Aorta (tissue), 5 donors: ENCODE measurements around the gene LAMA4. TPM values are rescaled to one million over a fixed set of nuclear protein-coding genes. Genes with fewer than 3 reads are reported as not detected.

Experiments used
- ATAC-seq: fragments of 200-7000 bp; cut with Tn5 transposase; one replicate; pipeline ENCODE4 v1.9.1; 2022; ENCODE audit warnings: moderate library complexity; ENCODE audit not compliant: low FRiP score
- DNase-seq, 2 donors: peaks; one replicate each; pipeline ENCODE4 v3.0.0-alpha.2; 2020
- H3K27ac ChIP-seq, 2 donors: one replicate each; pipeline ENCODE4 v1.5.1; 2013; ENCODE audit warnings: low read length in 2 of 2, mild to moderate bottlenecking in 2 of 2, moderate library complexity in 2 of 2, control low read depth in 1 of 2, inconsistent platforms in 1 of 2, low read depth in 1 of 2
- H3K27me3 ChIP-seq, 2 donors: one replicate each; pipeline ENCODE4 v1.6.1; 2013; ENCODE audit warnings: control low read depth in 1 of 2, low read length in 1 of 2, mild to moderate bottlenecking in 1 of 2, moderate library complexity in 1 of 2; ENCODE audit not compliant: insufficient read depth in 2 of 2, control insufficient read depth in 1 of 2
- H3K36me3 ChIP-seq, 2 donors: one replicate each; pipeline ENCODE4 v1.6.1; 2013; ENCODE audit warnings: control low read depth in 1 of 2, low read length in 1 of 2, mild to moderate bottlenecking in 1 of 2; ENCODE audit not compliant: insufficient read depth in 2 of 2, control insufficient read depth in 1 of 2
- H3K4me1 ChIP-seq, 2 donors: one replicate each; pipeline ENCODE4 v1.6.1; 2013; ENCODE audit warnings: low read length in 2 of 2, control low read depth in 1 of 2, mild to moderate bottlenecking in 1 of 2, moderate library complexity in 1 of 2; ENCODE audit not compliant: insufficient read depth in 2 of 2, control insufficient read depth in 1 of 2
- H3K4me3 ChIP-seq, 2 donors: one replicate each; pipeline ENCODE4 v1.5.1; 2013; ENCODE audit warnings: low read length in 2 of 2, control low read depth in 1 of 2, mild to moderate bottlenecking in 1 of 2
- H3K9me3 ChIP-seq: one replicate; pipeline ENCODE4 v1.6.1; 2013; ENCODE audit warnings: mild to moderate bottlenecking, low read length; ENCODE audit not compliant: control insufficient read depth
- WGBS, 2 donors: extraction: QIAGEN DNeasy Blood & Tissue Kit; methylation state at CpG; one replicate each; pipeline ENCODE4 v1.1.7; 2013; 5-methylcytosine and 5-hydroxymethylcytosine counted together
- intact Hi-C, 2 donors: fragments of 100-400 bp; cut with DNase I; formaldehyde crosslinking; loops; one replicate each; pipeline versions ENCODE4 v1.14.2 to v1.15.0; 2022
- polyA plus RNA-seq, 2 donors: library from polyadenylated mRNA; stranded (reverse); fragments of 200-250 nt; gene quantifications; one replicate each; pipeline ENCODE4 v1.2.3, GENCODE V29; 2013
- total RNA-seq, 2 donors: library from RNA; stranded (reverse); fragmentation: NEBNext Ultra II Directional; extraction: Animal tissue kit (Norgen Biotek cat#: 25700); gene quantifications; one replicate each; pipeline ENCODE4 v1.2.1, GENCODE V29; 2021
- donor health status: healthy with polysubstance abuse.
- donor health status: Bipolar disorder and iron deficiency.
- donor health status: DM: no; HTN: no; CAD: no.
- donor health status: DM: no; HTN: no; CAD: no.
- donor health status: DM: yes; HTN: yes; CAD: no.

Gene LAMA4
- total and polyA plus RNA-seq, 4 donors, result 7.8 to 150 (median 67.5) TPM

GRCh38 chr6:112296122-112296521 lies 41.8 kb upstream of the LAMA4 start:
- DNase-seq (no peak), ATAC-seq (no peak)
- Histone ChIP-seq H3K27ac (no peak overlapping the region), H3K27me3 (no peaks in the 10 kb centered on the region), H3K36me3 (no peaks in the 10 kb centered on the region), H3K4me1 (peaks cover 0 to 6% of the 10 kb centered on the region in 2 donors), H3K9me3 (no peaks in the 10 kb centered on the region), H3K4me3 (no peak overlapping the region)
- intact Hi-C loops, result loop anchor here in 1 of 2 donors (5.0 kb wide), 1 partner anchor 39 kb away; no protein-coding TSS in a partner anchor
- 79 to 83% methylated on average over 2 of the region's 2 CpGs for WGBS, 2 donors

DNA sequence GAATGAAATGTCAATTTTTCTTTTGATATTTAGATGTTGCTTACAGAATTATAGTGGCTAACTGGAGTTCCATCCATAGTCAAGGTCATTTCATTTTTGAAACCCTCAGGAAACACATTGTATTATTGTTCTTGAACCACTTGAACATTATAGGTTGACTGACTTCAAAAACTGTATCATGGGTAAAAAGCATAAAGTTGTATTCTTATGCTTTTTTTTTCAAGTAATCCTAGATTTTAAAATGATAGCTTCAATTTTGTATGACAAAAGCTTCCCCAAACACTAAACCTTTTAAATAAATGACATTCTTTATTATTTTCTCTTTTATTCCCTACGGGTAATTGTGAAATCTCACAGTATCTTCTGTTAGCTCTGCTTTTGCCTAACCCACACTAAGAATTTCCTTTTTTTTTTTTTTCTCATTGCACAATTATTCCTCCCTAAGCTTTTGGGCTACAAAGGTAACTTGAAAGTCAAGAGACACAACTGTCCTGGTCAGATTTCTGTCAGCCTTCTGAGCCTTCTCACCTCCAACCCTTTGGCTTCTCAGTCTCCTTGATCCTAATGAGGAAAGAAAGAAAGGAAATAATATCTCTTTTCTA lies 36.9 kb upstream of the LAMA4 start:
- ATAC-seq, result no peak
- WGBS, 2 donors, result 93 to 95% methylated on average over 1 of the region's 1 CpG
- Histone ChIP-seq H3K36me3 (no peaks in the 10 kb centered on the region), H3K9me3 (no peaks in the 10 kb centered on the region), H3K4me1 (peaks cover 0 to 4% of the 10 kb centered on the region in 2 donors), H3K27ac (no peak overlapping the region), H3K4me3 (no peak overlapping the region), H3K27me3 (no peaks in the 10 kb centered on the region)
- DNase-seq, result no peak
- intact Hi-C loops, result no loop called here

GRCh38 chr6:112289038-112289566 lies 34.7 kb upstream of the LAMA4 start:
- Histone ChIP-seq H3K36me3 (no peaks in the 10 kb centered on the region), H3K4me1 (peaks cover 0 to 2% of the 10 kb centered on the region in 2 donors), H3K9me3 (no peaks in the 10 kb centered on the region), H3K27ac (no peak overlapping the region), H3K4me3 (no peak overlapping the region), H3K27me3 (no peaks in the 10 kb centered on the region)
- DNase-seq, result peak; percentile 76 to 81
- WGBS, 2 donors, result 6% methylated on average over 4 of the region's 4 CpGs
- intact Hi-C loops, result no loop called here
- peak; percentile 92 for ATAC-seq

GRCh38 chr6:112288475-112288874 lies 34.1 kb upstream of the LAMA4 start:
- H3K9me3 ChIP-seq, result no peaks in the 10 kb centered on the region
- H3K27ac ChIP-seq, result no peak overlapping the region
- ATAC-seq (peak; percentile 49), DNase-seq (no peak)
- intact Hi-C loops, result no loop called here
- H3K4me3 ChIP-seq, result no peak overlapping the region
- H3K4me1 ChIP-seq, result peaks cover 0 to 2% of the 10 kb centered on the region in 2 donors
- H3K36me3 ChIP-seq, result no peaks in the 10 kb centered on the region
- H3K27me3 ChIP-seq, result no peaks in the 10 kb centered on the region

- no peaks in the 10 kb centered on the region for H3K27me3 ChIP-seq
- H3K4me1 ChIP-seq, result peaks cover 0 to 2% of the 10 kb centered on the region in 2 donors
- no peaks in the 10 kb centered on the region for H3K36me3 ChIP-seq
- no peaks in the 10 kb centered on the region for H3K9me3 ChIP-seq
- H3K4me3 ChIP-seq, result no peak overlapping the region
- intact Hi-C loops, result no loop called here
- ATAC-seq (no peak), DNase-seq (no peak)
- 71 to 73% methylated on average over 4 of the region's 4 CpGs for WGBS, 2 donors
- H3K27ac ChIP-seq, result no peak overlapping the region
Measured at GRCh38 chr6:112287577-112288225, 33.3 kb upstream of the LAMA4 start.

- Histone ChIP-seq H3K27me3 (no peaks in the 10 kb centered on the region), H3K4me1 (peaks cover 0 to 2% of the 10 kb centered on the region in 2 donors), H3K27ac (no peak overlapping the region), H3K9me3 (no peaks in the 10 kb centered on the region), H3K4me3 (no peak overlapping the region), H3K36me3 (no peaks in the 10 kb centered on the region)
- WGBS, 2 donors, result 89 to 98% methylated on average over 1 of the region's 1 CpG
- no peak for DNase-seq
- no peak for ATAC-seq
- intact Hi-C loops, result no loop called here
Measured at GRCh38 chr6:112286500-112287144, 32.3 kb upstream of the LAMA4 start.

DNA sequence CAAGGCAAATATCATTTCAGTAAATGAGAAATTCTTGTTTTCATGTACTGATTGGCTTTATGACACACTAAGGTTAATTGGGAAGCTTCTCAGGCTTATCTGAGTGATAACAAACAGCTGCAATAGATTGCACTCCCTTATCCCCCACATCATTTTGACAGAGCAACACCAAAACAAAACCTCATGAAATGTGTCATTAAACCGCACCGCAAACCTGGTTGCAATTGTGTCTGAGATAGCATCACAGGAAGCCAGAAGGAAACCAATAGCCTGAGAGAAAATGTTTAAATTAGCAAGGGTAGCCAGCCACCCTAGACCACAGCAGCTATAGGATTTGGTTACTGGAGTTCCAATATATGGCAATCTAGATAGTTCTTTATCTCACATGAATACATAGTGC lies 31.6 kb upstream of the LAMA4 start:
- no peaks in the 10 kb centered on the region for H3K36me3 ChIP-seq
- intact Hi-C loops, result no loop called here
- H3K27me3 ChIP-seq, result no peaks in the 10 kb centered on the region
- 94 to 98% methylated on average over 2 of the region's 2 CpGs for WGBS, 2 donors
- no peak for ATAC-seq
- no peak for DNase-seq
- peaks cover 0 to 2% of the 10 kb centered on the region in 2 donors for H3K4me1 ChIP-seq
- H3K27ac ChIP-seq, result no peak overlapping the region
- H3K9me3 ChIP-seq, result no peaks in the 10 kb centered on the region
- H3K4me3 ChIP-seq, result no peak overlapping the region

DNA sequence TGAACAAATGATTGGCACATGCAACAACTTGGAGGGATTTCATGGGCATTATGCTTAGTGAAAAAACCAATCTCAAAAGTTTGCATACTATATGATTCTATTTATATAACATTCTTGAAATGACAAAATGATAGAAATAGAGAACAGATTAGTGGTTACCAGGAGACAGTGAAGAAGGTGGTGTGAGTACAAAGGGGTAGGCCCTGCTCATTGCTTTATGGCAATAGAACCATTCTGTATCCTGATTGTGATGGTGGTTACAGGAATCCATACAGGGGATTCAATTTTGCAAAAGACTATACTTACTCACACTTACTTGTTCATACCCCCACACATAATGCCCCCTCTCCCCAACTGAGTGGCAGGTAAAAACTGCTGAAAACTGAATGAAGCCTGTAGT lies 30.2 kb upstream of the LAMA4 start:
- intact Hi-C loops, result no loop called here
- Histone ChIP-seq H3K9me3 (no peaks in the 10 kb centered on the region), H3K27me3 (no peaks in the 10 kb centered on the region), H3K4me1 (peaks cover 0 to 2% of the 10 kb centered on the region in 2 donors), H3K36me3 (no peaks in the 10 kb centered on the region), H3K4me3 (no peak overlapping the region), H3K27ac (no peak overlapping the region)
- no peak for DNase-seq
- no peak for ATAC-seq

- Histone ChIP-seq H3K9me3 (no peaks in the 10 kb centered on the region), H3K27ac (no peak overlapping the region), H3K27me3 (no peaks in the 10 kb centered on the region), H3K36me3 (no peaks in the 10 kb centered on the region), H3K4me3 (no peak overlapping the region), H3K4me1 (no peaks in the 10 kb centered on the region)
- 96% methylated on average over 4 of the region's 4 CpGs for WGBS, 2 donors
- no peak for DNase-seq
- intact Hi-C loops, result no loop called here
- ATAC-seq, result no peak
Measured at GRCh38 chr6:112283621-112284020, 29.3 kb upstream of the LAMA4 start.
